Esophagus squamous epithelium (tissue), 5 donors: Measurements from ENCODE around the gene ZER1. TPM values are rescaled to one million over a fixed set of nuclear protein-coding genes. Genes with fewer than 3 reads are reported as not detected.
"Not testable (repeated sequence)": the region's sequence is repeated elsewhere in the genome, so short reads cannot be mapped to it uniquely, and the experiment has no call there.

ENCODE experiments used
- DNase-seq: peaks from one replicate; lab custom pipeline; 2025; lab: John Stamatoyannopoulos, UW
- H3K27ac ChIP-seq, 4 donors: fragments of 200-600 bp; sonication (generic); one replicate each; pipeline ENCODE4 v1.5.1; 2016 to 2019; ENCODE audit warnings: mild to moderate bottlenecking in 1 of 4
- H3K27me3 ChIP-seq, 4 donors: fragments of 200-600 bp; sonication (generic); 1 replicate in 3 of 4; 2 replicates in 1 of 4; pipeline versions ENCODE4 v1.5.1 to v1.6.0; 2017 to 2021; ENCODE audit warnings: antibody characterized with exemption in 1 of 4
- H3K36me3 ChIP-seq, 3 donors: fragments of 200-600 bp; sonication (generic); one replicate each; pipeline ENCODE4 v1.5.1; 2016 to 2019
- H3K4me1 ChIP-seq, 3 donors: fragments of 200-600 bp; sonication (generic); one replicate each; pipeline ENCODE4 v1.5.1; 2017 to 2019
- H3K4me3 ChIP-seq, 4 donors: fragments of 200-600 bp; sonication (generic); 1 replicate in 3 of 4; 2 replicates in 1 of 4; pipeline ENCODE4 v1.5.1; 2016 to 2019; ENCODE audit warnings: mild to moderate bottlenecking in 2 of 4, moderate library complexity in 1 of 4
- H3K9me3 ChIP-seq, 3 donors: fragments of 200-600 bp; sonication (generic); one replicate each; pipeline ENCODE4 v1.5.1; 2016 to 2019
- CTCF ChIP-seq, 6 experiments: fragments of 450-650 bp in 4 of 6; fragments of 200-600 bp in 2 of 6; sonication (generic) in 2 of 6; IDR thresholded peaks; one replicate each; pipeline ENCODE4 v1.5.1; 2016 to 2019; ENCODE audit warnings: antibody characterized with exemption in 6 of 6, mild to moderate bottlenecking in 4 of 6, moderate library complexity in 4 of 6
- POLR2A ChIP-seq, 4 donors: fragments of 450-650 bp; IDR thresholded peaks; one replicate each; pipeline ENCODE4 v1.6.1; 2017; ENCODE audit warnings: antibody characterized with exemption in 4 of 4, mild to moderate bottlenecking in 4 of 4, moderate library complexity in 3 of 4
- WGBS, 2 donors: methylation state at CpG; one replicate each; pipeline ENCODE4 v1.1.5; 2018; 5-methylcytosine and 5-hydroxymethylcytosine counted together
- intact Hi-C: fragments of 100-400 bp; cut with DNase I; formaldehyde crosslinking; loops from one replicate; pipeline ENCODE4 v1.15.0; 2022
- total RNA-seq, 4 donors: library from RNA; depleted of rRNA; stranded (reverse); fragments of >200 nt; gene quantifications; one replicate each; pipeline ENCODE4 v1.1.0, GENCODE V29; 2016
- donor health status: DM: yes; HTN: yes; CAD: no.

The ZER1 gene
- total RNA-seq, 4 donors from 2014 or later, result 20.1 to 51.4 (median 29.0) TPM

- peak in 1 of 4 donors; percentile 12 for TF ChIP-seq POLR2A (IDR thresholded peaks at IDR 0.05)
- TF ChIP-seq CTCF (IDR thresholded peaks at IDR 0.05), result peak; percentile 81 to 95 (median 87)
- Histone ChIP-seq H3K36me3 (no peaks in the 10 kb centered on the region), H3K27ac (peak within 1 kb of the TSS; percentile 81 to 92 (median 84)), H3K4me3 (peak within 1 kb of the TSS; percentile 56 to 93 (median 64)), H3K9me3 (no peaks in the 10 kb centered on the region), H3K27me3 (no peaks in the 10 kb centered on the region), H3K4me1 (peaks cover 6 to 26% (median 7%) of the 10 kb centered on the region in 3 donors)
- no CpG with 5 or more reads among the region's 65 CpGs for WGBS, 2 donors
- no peak for DNase-seq
- intact Hi-C loops, result no loop called here
Measured at GRCh38 chr9:128702445-128702948, 69.2 kb downstream of the ZER1 start, which contains the start of gene PKN3. Gene PKN3, plus strand, starts transcription at chr9:128702503. Its CDS starts 413 bp downstream, at chr9:128702916.

- no peaks in the 10 kb centered on the region for H3K27me3 ChIP-seq
- 45 to 85% methylated on average over 8 of the region's 10 CpGs for WGBS, 2 donors
- peaks cover 6 to 26% (median 7%) of the 10 kb centered on the region in 3 donors for H3K4me1 ChIP-seq
- peaks cover 0 to 9% (median 0%) of the 10 kb centered on the region in 3 donors for H3K36me3 ChIP-seq
- no peak overlapping the region for H3K27ac ChIP-seq
- no peaks in the 10 kb centered on the region for H3K9me3 ChIP-seq
- intact Hi-C loops, result no loop called here
- TF ChIP-seq POLR2A (IDR thresholded peaks at IDR 0.05) (no peak), CTCF (IDR thresholded peaks at IDR 0.05) (no peak)
- no peak for DNase-seq
- H3K4me3 ChIP-seq, result no peak overlapping the region
Measured at GRCh38 chr9:128701227-128701854, 70.4 kb downstream of the ZER1 start.

DNA sequence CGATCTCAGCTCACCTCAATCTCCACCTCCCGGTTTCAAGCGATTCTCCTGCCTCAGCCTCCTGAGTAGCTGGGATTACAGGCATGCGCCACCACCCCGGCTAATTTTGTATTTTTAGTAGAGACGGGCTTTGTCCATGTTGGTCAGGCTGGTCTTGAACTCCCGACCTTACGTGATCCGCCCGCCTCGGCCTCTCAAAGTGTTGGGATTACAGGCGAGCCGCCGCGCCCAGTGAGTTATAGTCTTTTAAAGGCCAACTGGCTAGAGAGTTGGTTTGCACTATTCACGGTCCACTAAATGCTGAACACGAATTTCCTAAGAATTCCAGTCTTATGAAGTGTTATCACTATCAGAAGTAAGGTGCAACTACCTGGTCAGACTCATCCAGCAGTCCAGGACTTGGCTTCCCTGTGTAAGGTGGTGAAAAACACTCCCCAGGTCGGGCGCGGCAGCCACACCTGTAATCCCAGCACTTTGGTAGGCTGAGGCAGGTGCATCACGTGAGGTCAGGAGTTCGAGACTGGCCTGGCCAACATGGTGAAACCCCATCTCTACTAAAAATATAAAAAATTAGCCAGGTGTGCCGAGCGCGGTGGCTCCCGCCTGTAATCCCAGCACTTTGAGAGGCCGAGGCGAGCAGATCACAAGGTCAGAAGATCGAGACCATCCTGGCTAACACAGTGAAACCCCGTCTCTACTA, 72.5 kb downstream of the ZER1 start:
- Histone ChIP-seq H3K4me1 (peaks cover 6 to 26% (median 7%) of the 10 kb centered on the region in 3 donors), H3K36me3 (peaks cover 0 to 30% (median 10%) of the 10 kb centered on the region in 3 donors)
- H3K27ac ChIP-seq, H3K27me3 ChIP-seq, H3K9me3 ChIP-seq, intact Hi-C loops, DNase-seq, H3K4me3 ChIP-seq: not testable (repeated sequence)
- WGBS, 2 donors, result 89 to 99% methylated on average over 11 to 12 of the region's 30 CpGs

DNA sequence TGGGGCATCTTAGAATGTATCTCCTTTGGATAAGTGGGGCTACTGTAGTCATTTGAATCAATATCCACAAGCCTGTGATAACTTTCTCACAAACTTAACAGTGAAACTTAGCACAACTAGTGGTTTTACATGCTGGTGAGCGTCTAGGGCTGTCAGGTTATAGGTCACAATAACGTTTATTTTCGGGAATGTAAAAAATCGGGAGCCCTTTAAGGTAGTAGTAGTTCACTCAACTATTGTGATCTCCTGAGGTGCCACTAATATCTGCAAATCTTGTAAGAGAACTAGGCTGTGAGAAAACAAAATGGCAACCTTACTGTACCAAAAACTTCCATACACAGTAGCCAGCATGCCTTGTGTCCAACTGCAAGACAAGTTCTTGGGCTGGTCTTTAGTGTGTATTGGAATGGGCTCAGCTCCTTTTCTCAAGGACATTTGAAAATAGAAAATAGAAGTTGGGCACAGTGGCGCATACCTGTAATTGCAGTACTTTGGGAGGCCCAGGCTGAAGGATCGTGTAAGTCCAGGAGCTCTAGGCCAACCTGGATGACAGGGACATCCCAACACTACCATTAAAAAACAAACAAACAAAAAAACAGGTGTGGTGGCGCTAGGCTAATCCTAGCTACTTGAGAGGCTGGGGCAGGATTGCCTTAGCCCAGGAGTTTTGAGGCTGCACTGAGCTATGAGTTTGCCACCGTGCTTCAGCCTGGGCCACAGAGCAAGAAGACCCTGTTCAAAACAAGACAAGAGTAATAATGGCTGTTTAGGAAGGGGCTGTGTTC, 74.6 kb downstream of the ZER1 start:
- Histone ChIP-seq H3K36me3 (peaks cover 7 to 51% (median 28%) of the 10 kb centered on the region in 3 donors), H3K4me3 (no peak overlapping the region), H3K27me3 (no peaks in the 10 kb centered on the region), H3K4me1 (peaks cover 0 to 11% (median 2%) of the 10 kb centered on the region in 3 donors), H3K27ac (no peak overlapping the region), H3K9me3 (no peaks in the 10 kb centered on the region)
- intact Hi-C loops, result no loop called here
- no peak for DNase-seq
- WGBS, 2 donors, result 74 to 82% methylated on average over 8 of the region's 8 CpGs
- TF ChIP-seq POLR2A (IDR thresholded peaks at IDR 0.05) (no peak), CTCF (IDR thresholded peaks at IDR 0.05) (no peak)

DNA sequence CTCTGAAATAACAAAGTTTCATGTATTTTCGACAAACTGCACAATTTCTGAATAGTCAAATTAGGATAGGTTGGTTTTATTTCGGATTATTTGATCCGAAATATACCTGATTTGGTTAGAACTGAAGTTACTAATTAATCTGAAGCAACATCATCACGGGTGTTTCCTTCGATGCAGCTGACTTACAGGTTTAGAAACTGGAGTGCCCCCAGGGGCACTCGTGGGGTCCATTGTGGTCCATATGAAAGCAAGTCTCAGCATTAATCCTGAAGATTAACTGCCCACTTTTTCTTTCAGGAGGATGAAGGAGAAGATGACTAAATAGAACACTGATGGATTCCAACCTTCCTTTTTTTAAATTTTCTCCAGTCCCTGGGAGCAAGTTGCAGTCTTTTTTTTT, 77.4 kb downstream of the ZER1 start:
- H3K9me3 ChIP-seq, result no peaks in the 10 kb centered on the region
- H3K27me3 ChIP-seq, result no peaks in the 10 kb centered on the region
- no peak for TF ChIP-seq CTCF (IDR thresholded peaks at IDR 0.05)
- no peak overlapping the region for H3K27ac ChIP-seq
- no peak for DNase-seq
- H3K4me3 ChIP-seq, result no peak overlapping the region
- intact Hi-C loops, result no loop called here
- H3K36me3 ChIP-seq, result peaks cover 7 to 62% (median 28%) of the 10 kb centered on the region in 3 donors
- peaks cover 5 to 25% (median 12%) of the 10 kb centered on the region in 3 donors for H3K4me1 ChIP-seq
- WGBS, 2 donors, result 70 to 73% methylated on average over 6 of the region's 6 CpGs

DNA sequence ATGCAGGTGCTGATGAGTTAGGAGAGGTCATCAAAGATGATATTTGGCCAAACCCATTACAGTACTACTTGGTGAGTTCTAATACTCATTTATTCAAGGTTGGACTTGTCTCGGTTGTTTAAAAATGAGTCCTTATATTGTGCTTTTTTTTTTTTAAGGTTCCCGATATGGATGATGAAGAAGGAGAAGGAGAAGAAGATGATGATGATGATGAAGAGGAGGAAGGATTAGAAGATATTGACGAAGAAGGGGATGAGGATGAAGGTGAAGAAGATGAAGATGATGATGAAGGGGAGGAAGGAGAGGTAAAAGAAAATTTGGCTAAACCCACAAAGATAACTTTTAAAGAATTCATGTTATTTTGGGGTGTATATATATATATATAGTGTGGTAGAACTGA, 78.0 kb downstream of the ZER1 start:
- H3K27me3 ChIP-seq, DNase-seq, H3K4me3 ChIP-seq, intact Hi-C loops, H3K27ac ChIP-seq, H3K9me3 ChIP-seq: not testable (repeated sequence)
- Histone ChIP-seq H3K36me3 (peaks cover 7 to 62% (median 28%) of the 10 kb centered on the region in 3 donors), H3K4me1 (peaks cover 5 to 25% (median 12%) of the 10 kb centered on the region in 3 donors)
- WGBS, 2 donors, result 73 to 84% methylated on average over 3 of the region's 3 CpGs
